ENCODE results near the gene NXF1. TPM values are rescaled to one million over a fixed set of nuclear protein-coding genes. Genes with fewer than 3 reads are reported as not detected.

The NXF1 gene
- total and polyA plus RNA-seq, 2 of the 8 experiments (the other 6 are each of a cell fraction or from before 2014, with no cell fraction given), result 48.1 to 49.8 TPM

- H4K20me1 ChIP-seq (replicated peaks in 1 of 2; ENCODE audit: control insufficient read depth in 1 of 2, insufficient read depth in 2 of 2, low read length in 2 of 2), result peaks cover 2 to 7% of the 10 kb centered on the region in 2 experiments
- 1% methylated on average over 59 of the region's 62 CpGs; no CpG with 5 or more reads in 1 of the 2 experiments for WGBS, 2 experiments (ENCODE audit: extremely low coverage in 1 of 2, insufficient coverage in 1 of 2, insufficient read length in 1 of 2, insufficient replicate concordance in 2 of 2, low coverage in 1 of 2, low lambda C conversion rate in 2 of 2, missing lambda C conversion rate in 1 of 2)
- TF ChIP-seq GTF2F1 (IDR thresholded peaks at IDR 0.05; ENCODE audit: borderline replicate concordance, low read depth, low read length) (peak; percentile 30; the same call in 1 of the 2 replicates), KDM1A (IDR thresholded peaks at IDR 0.05; ENCODE audit: borderline replicate concordance, low read length) (no peak), SIN3A (conservative IDR thresholded peaks at IDR 0.05 in 1 of 2, IDR thresholded peaks at IDR 0.05 in 1 of 2; ENCODE audit: low read depth in 1 of 2, low read length in 2 of 2) (peak; percentile 99 to 100), POLR2AphosphoS5 (IDR thresholded peaks at IDR 0.05; ENCODE audit: low read depth, low read length) (peak; percentile 96), BCL11A (IDR thresholded peaks at IDR 0.05; ENCODE audit: low read depth in 2 of 2, low read length in 2 of 2) (no peak), ASH2L (IDR thresholded peaks at IDR 0.05; ENCODE audit: low read length) (peak; percentile 95), CBX8 (IDR thresholded peaks at IDR 0.05; ENCODE audit: borderline replicate concordance, low read depth, low read length) (no peak), ATF2 (IDR thresholded peaks at IDR 0.05; ENCODE audit: low read length) (no peak)
Measured at GRCh38 chr11:62839050-62839945, 34.1 kb upstream of the NXF1 start, which contains the start of gene WDR74. Gene WDR74, minus strand, starts transcription at chr11:62839590. Its CDS starts 20 bp downstream, at chr11:62839570.

More at GRCh38 chr11:62839050-62839945, 34.1 kb upstream of the NXF1 start, which contains the start of gene WDR74:
- Histone ChIP-seq H2BK20ac (ENCODE audit: low read length) (no peak within 1 kb of the TSS), H2BK5ac (ENCODE audit: low read depth, low read length) (peak within 1 kb of the TSS; percentile 96), H2AFZ (ENCODE audit: low read length) (no peak within 1 kb of the TSS), H3K56ac (replicated peaks; ENCODE audit: insufficient read length, low read depth, low read length) (peak within 1 kb of the TSS; percentile 91), H2BK120ac (replicated peaks; ENCODE audit: low read depth, low read length) (peak within 1 kb of the TSS; percentile 24), H3K79me1 (ENCODE audit: low read depth, low read length) (peaks cover 3% of the 10 kb centered on the region; the same call in 1 of the 2 replicates), H3K18ac (ENCODE audit: extremely low read depth, low read length) (peak within 1 kb of the TSS; percentile 75), H4K8ac (ENCODE audit: extremely low read depth, insufficient read depth, low read length) (peak within 1 kb of the TSS; percentile 96), H3K14ac (ENCODE audit: insufficient read length) (no peak within 1 kb of the TSS), H3K23me2 (ENCODE audit: low read depth, low read length) (peaks cover 20% of the 10 kb centered on the region), H3K4me2 (ENCODE audit: insufficient read depth in 1 of 2, low read depth in 2 of 2, low read length in 2 of 2) (peak within 1 kb of the TSS; percentile 89 to 99), H3K36me3 (ENCODE audit: control insufficient read depth in 2 of 4, insufficient read depth in 4 of 4, low read length in 3 of 4) (peaks cover 15 to 26% (median 22%) of the 10 kb centered on the region in 4 experiments), H2BK12ac (ENCODE audit: low read depth, low read length) (peak within 1 kb of the TSS; percentile 92), H3K4me1 (replicated peaks in 1 of 4; ENCODE audit: control insufficient read depth in 3 of 4, insufficient read depth in 4 of 4, low read length in 3 of 4) (peaks cover 0 to 5% (median 1%) of the 10 kb centered on the region in 4 experiments; a peak in 2 of 7 replicates), H3K79me2 (ENCODE audit: control insufficient read depth in 1 of 2, insufficient read depth in 2 of 2, low read length in 2 of 2) (peaks cover 0 to 26% of the 10 kb centered on the region in 2 experiments; a peak in 2 of 4 replicates), H3K9me3 (ENCODE audit: insufficient read depth in 2 of 2, low read depth in 1 of 2, low read length in 1 of 2) (no peaks in the 10 kb centered on the region), H4K5ac (ENCODE audit: insufficient read length, low read depth, low read length) (peak within 1 kb of the TSS; percentile 79), H3K4me3 (ENCODE audit: extremely low read depth in 1 of 4, insufficient read depth in 2 of 4, low read depth in 3 of 4, low read length in 4 of 4) (peak within 1 kb of the TSS; percentile 69 to 95 (median 86)), H3K4ac (replicated peaks; ENCODE audit: insufficient read length, low read depth, low read length) (peak within 1 kb of the TSS; percentile 98), H4K91ac (replicated peaks; ENCODE audit: insufficient read length, low read length) (peak within 1 kb of the TSS; percentile 98), H3K27ac (ENCODE audit: low read depth, low read length) (peak within 1 kb of the TSS; percentile 87), H3K9ac (replicated peaks in 1 of 4; ENCODE audit: extremely low read depth in 1 of 4, low read depth in 3 of 4, low read length in 3 of 4) (peak within 1 kb of the TSS; percentile 90 to 95 (median 92)), H3K23ac (ENCODE audit: insufficient read length) (no peak within 1 kb of the TSS), H2AK5ac (ENCODE audit: low read depth, low read length) (peak within 1 kb of the TSS; percentile 9; the same call in 1 of the 2 replicates), H2BK15ac (ENCODE audit: low read length) (peak within 1 kb of the TSS; percentile 47; the same call in 1 of the 2 replicates), H3K27me3 (replicated peaks in 1 of 4; ENCODE audit: control insufficient read depth in 3 of 4, extremely low read depth in 1 of 4, insufficient read depth in 3 of 4, low read length in 3 of 4) (no peaks in the 10 kb centered on the region)
- POLR2A ChIA-PET (ENCODE audit: partially characterized antibody), result interaction anchor here (1.0 to 20.0 kb wide), 24 partner anchors 7 to 248 kb away, joined by 3 to 2104 read pairs (median 24); partner anchors contain the start of genes BSCL2, C11orf98, CSKMT and GNG3
- peak; percentile 73 to 91 for DNase-seq (ENCODE audit: low read depth in 1 of 2, low spot score in 2 of 2)
- CTCF ChIA-PET (ENCODE audit: partially characterized antibody), result interaction anchor here (0.9 to 2.2 kb wide), 4 partner anchors 9 to 50 kb away, joined by 3 to 5 read pairs (median 4); partner anchors contain the start of gene SLC3A2
- FAIRE-seq, result no peak

Measured in H1 (cell line).